ENCODE results near the gene EFHD1. TPM values are rescaled to one million over a fixed set of nuclear protein-coding genes. Genes with fewer than 3 reads are reported as not detected.

The EFHD1 gene
- total and polyA plus RNA-seq, 9 of the 15 experiments (the other 6 are each of a cell fraction or from before 2014, with no cell fraction given), result 0.66 to 9.1 (median 2.0) TPM

GRCh38 chr2:232697059-232697806 lies 63.8 kb downstream of the EFHD1 start, which contains the start of gene GIGYF2 (continued):
- TF ChIP-seq FOSL1 (tag; conservative IDR thresholded peaks at IDR 0.05), result peak; percentile 29; the same call in 1 of the 2 replicates
- TF ChIP-seq SMAD1 (IDR thresholded peaks at IDR 0.05; ENCODE audit: low read depth, low read length, partially characterized antibody), result no peak
- TF ChIP-seq E2F4 (CRISPR knock-in tag; IDR thresholded peaks at IDR 0.05; ENCODE audit: low read depth), result no peak
- peak; percentile 68; the same call in 1 of the 2 replicates for TF ChIP-seq ZNF511 (CRISPR knock-in tag; IDR thresholded peaks at IDR 0.05)
- peak; percentile 53 for TF ChIP-seq KDM5B (IDR thresholded peaks at IDR 0.05; ENCODE audit: insufficient replicate concordance, low read depth, low read length)
- no peak for TF ChIP-seq ZNF224 (CRISPR knock-in tag; IDR thresholded peaks at IDR 0.05)
- TF ChIP-seq NCOR1 (IDR thresholded peaks at IDR 0.05), result no peak
- TF ChIP-seq ZNF121 (CRISPR knock-in tag; conservative IDR thresholded peaks at IDR 0.05), result no peak
- no peak for TF ChIP-seq HOXB6 (CRISPR knock-in tag; IDR thresholded peaks at IDR 0.05; ENCODE audit: borderline replicate concordance)
- TF ChIP-seq SMARCB1 (IDR thresholded peaks at IDR 0.05; ENCODE audit: insufficient read length, low read depth), result no peak
- no peak for TF ChIP-seq HNRNPL (IDR thresholded peaks at IDR 0.05; ENCODE audit: low read depth, low read length)
- no peak for TF ChIP-seq YBX1 (IDR thresholded peaks at IDR 0.05)
- no peak for TF ChIP-seq ZFPM2 (CRISPR knock-in tag; IDR thresholded peaks at IDR 0.05)
- TF ChIP-seq HDAC6 (IDR thresholded peaks at IDR 0.05; ENCODE audit: low read depth, low read length), result no peak
- no peak for TF ChIP-seq GTF2E2 (tag; IDR thresholded peaks at IDR 0.05)
- TF ChIP-seq THRB (CRISPR knock-in tag; conservative IDR thresholded peaks at IDR 0.05), result no peak
- no peak for TF ChIP-seq ZNF174 (CRISPR knock-in tag; IDR thresholded peaks at IDR 0.05)
- no peak for TF ChIP-seq PTBP1 (IDR thresholded peaks at IDR 0.05; ENCODE audit: low read depth, low read length)
- no peak for TF ChIP-seq ZNF277 (CRISPR knock-in tag; IDR thresholded peaks at IDR 0.05; ENCODE audit: borderline replicate concordance)
- no peak for TF ChIP-seq POLR2H (tag; IDR thresholded peaks at IDR 0.05; ENCODE audit: low read depth)
- no peak for TF ChIP-seq ZBTB1 (CRISPR knock-in tag; IDR thresholded peaks at IDR 0.05; ENCODE audit: borderline replicate concordance, low read depth)
- no peak for TF ChIP-seq NR2C2 (CRISPR knock-in tag; IDR thresholded peaks at IDR 0.05)
- TF ChIP-seq NR2C2 (tag; IDR thresholded peaks at IDR 0.05), result no peak
- peak; percentile 38; the same call in 1 of the 2 replicates for TF ChIP-seq MITF (IDR thresholded peaks at IDR 0.05)

All from K562 (cell line).